Hepatocyte (in vitro differentiated cells): ENCODE data around the gene ITPRIPL1. TPM values are rescaled to one million over a fixed set of nuclear protein-coding genes. Genes with fewer than 3 reads are reported as not detected.

ENCODE experiments used
- DNase-seq: peaks from one replicate; pipeline ENCODE4 v3.0.0-alpha.2; 2016; ENCODE audit warnings: low spot score
- H2AFZ ChIP-seq: fragments of 200-600 bp; sonication (generic); 2 replicates; pipeline ENCODE4 v1.6.0; 2016; ENCODE audit warnings: antibody characterized with exemption, mild to moderate bottlenecking
- H3K27ac ChIP-seq: fragments of 200-600 bp; sonication (generic); 2 replicates; pipeline ENCODE4 v1.5.1; 2016; ENCODE audit warnings: mild to moderate bottlenecking
- H3K27me3 ChIP-seq: fragments of 200-600 bp; sonication (generic); 2 replicates; pipeline ENCODE4 v1.6.1; 2016
- H3K36me3 ChIP-seq: fragments of 200-600 bp; sonication (generic); replicated peaks from 2 replicates; pipeline ENCODE4 v1.5.1; 2016; ENCODE audit warnings: low read depth; ENCODE audit not compliant: insufficient read depth
- H3K4me1 ChIP-seq: fragments of 200-600 bp; sonication (generic); 2 replicates; pipeline ENCODE4 v1.5.1; 2016; ENCODE audit warnings: mild to moderate bottlenecking, moderate library complexity; ENCODE audit not compliant: insufficient read depth
- H3K4me2 ChIP-seq: fragments of 200-600 bp; sonication (generic); 2 replicates; pipeline ENCODE4 v1.6.0; 2016
- H3K4me3 ChIP-seq: fragments of 200-600 bp; sonication (generic); 2 replicates; pipeline ENCODE4 v1.5.1; 2016; ENCODE audit warnings: mild to moderate bottlenecking
- H3K79me2 ChIP-seq: fragments of 200-600 bp; sonication (generic); 2 replicates; pipeline ENCODE4 v1.6.0; 2017; ENCODE audit warnings: mild to moderate bottlenecking
- H3K9me2 ChIP-seq: fragments of 200-600 bp; sonication (generic); replicated peaks from 2 replicates; pipeline ENCODE4 v1.6.0; 2017; ENCODE audit warnings: mild to moderate bottlenecking; ENCODE audit not compliant: insufficient read depth
- H3K9me3 ChIP-seq: fragments of 200-600 bp; sonication (generic); 2 replicates; pipeline ENCODE4 v1.5.1; 2016; ENCODE audit warnings: low read depth, mild to moderate bottlenecking
- H4K20me1 ChIP-seq: fragments of 200-600 bp; sonication (generic); 2 replicates; pipeline ENCODE4 v1.6.0; 2016; ENCODE audit warnings: mild to moderate bottlenecking; ENCODE audit not compliant: insufficient read depth, poor library complexity, severe bottlenecking
- CTCF ChIP-seq: fragments of 200-600 bp; sonication (generic); IDR thresholded peaks from 2 replicates; pipeline ENCODE4 v1.5.1; 2016; ENCODE audit warnings: antibody characterized with exemption, mild to moderate bottlenecking; ENCODE audit not compliant: poor library complexity
- EZH2 ChIP-seq: fragments of 200-600 bp; sonication (generic); IDR thresholded peaks from 2 replicates; pipeline ENCODE4 v1.6.1; 2016; ENCODE audit warnings: antibody characterized with exemption, mild to moderate bottlenecking, borderline replicate concordance
- EZH2phosphoT487 ChIP-seq: fragments of 200-600 bp; sonication (generic); IDR thresholded peaks from one replicate; pipeline ENCODE4 v1.6.1; 2018; ENCODE audit warnings: antibody characterized with exemption, mild to moderate bottlenecking, low read depth, moderate library complexity; ENCODE audit not compliant: unreplicated experiment, severe bottlenecking
- WGBS: methylation state at CpG from one replicate; pipeline ENCODE4 v1.1.6; 2016; ENCODE audit warnings: low lambda C conversion rate; ENCODE audit errors: missing lambda C conversion rate; 5-methylcytosine and 5-hydroxymethylcytosine counted together
- polyA plus RNA-seq: library from polyadenylated mRNA; unstranded; fragments of >200 nt; fragmentation: Nextera tagmentation; extraction: Ambion mirVana; gene quantifications from 2 replicates; pipeline ENCODE4 v1.2.1, GENCODE V29; 2016
- total RNA-seq: library from RNA; depleted of rRNA; stranded (reverse); fragments of >200 nt; gene quantifications from 2 replicates; pipeline ENCODE4 v1.2.3, GENCODE V29; 2014

The ITPRIPL1 gene
- total and polyA plus RNA-seq, 2 experiments from 2014 or later, result 1.9 to 2.0 TPM

DNA sequence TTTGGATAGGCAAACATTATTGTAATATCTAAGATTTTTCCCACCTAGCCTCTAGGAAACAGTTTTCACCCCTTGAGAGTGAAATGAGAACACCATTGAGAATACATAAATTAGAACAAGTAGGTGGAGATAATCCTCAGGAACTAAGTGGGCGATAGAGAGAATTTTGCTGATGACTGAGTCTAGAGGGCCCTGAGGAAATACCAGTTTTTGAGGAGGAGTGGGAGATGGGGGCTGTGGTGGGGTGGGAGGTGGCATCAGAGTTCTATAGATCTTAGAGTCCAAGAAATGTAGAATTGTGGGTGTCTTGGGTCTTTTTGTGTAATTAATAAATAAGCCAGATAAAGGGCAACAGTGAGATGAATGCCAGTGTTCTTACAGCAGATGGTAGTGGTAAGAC lies 22.3 kb downstream of the ITPRIPL1 start:
- Histone ChIP-seq H3K9me2 (no peaks in the 10 kb centered on the region), H3K4me1 (peaks cover 2% of the 10 kb centered on the region), H3K27ac (no peak overlapping the region), H3K9me3 (no peaks in the 10 kb centered on the region), H3K4me3 (no peak overlapping the region), H3K27me3 (no peaks in the 10 kb centered on the region), H3K4me2 (no peak overlapping the region), H2AFZ (no peak overlapping the region), H4K20me1 (no peaks in the 10 kb centered on the region), H3K79me2 (no peaks in the 10 kb centered on the region), H3K36me3 (no peaks in the 10 kb centered on the region)
- DNase-seq, result no peak
- no peak for TF ChIP-seq CTCF
- no peak for TF ChIP-seq EZH2
- WGBS, result 100% methylated on average over 1 of the region's 1 CpG

GRCh38 chr2:96353032-96353561 lies 28.0 kb downstream of the ITPRIPL1 start:
- no peak overlapping the region for H3K4me2 ChIP-seq
- H4K20me1 ChIP-seq, result no peaks in the 10 kb centered on the region
- H2AFZ ChIP-seq, result no peak overlapping the region
- no peak for TF ChIP-seq EZH2phosphoT487
- no peak for TF ChIP-seq EZH2
- no peak for TF ChIP-seq CTCF
- WGBS, result 95% methylated on average over 9 of the region's 9 CpGs
- no peak overlapping the region for H3K27ac ChIP-seq
- H3K79me2 ChIP-seq, result no peaks in the 10 kb centered on the region
- H3K4me3 ChIP-seq, result no peak overlapping the region
- H3K9me3 ChIP-seq, result no peaks in the 10 kb centered on the region
- no peaks in the 10 kb centered on the region for H3K4me1 ChIP-seq
- DNase-seq, result no peak
- no peaks in the 10 kb centered on the region for H3K27me3 ChIP-seq
- H3K9me2 ChIP-seq, result no peaks in the 10 kb centered on the region
- H3K36me3 ChIP-seq, result no peaks in the 10 kb centered on the region

- H3K4me1 ChIP-seq, result no peaks in the 10 kb centered on the region
- H3K4me3 ChIP-seq, result no peak overlapping the region
- DNase-seq, result no peak
- H3K27me3 ChIP-seq, result no peaks in the 10 kb centered on the region
- TF ChIP-seq EZH2 (no peak), CTCF (no peak), EZH2phosphoT487 (no peak)
- no peaks in the 10 kb centered on the region for H4K20me1 ChIP-seq
- H3K27ac ChIP-seq, result no peak overlapping the region
- H3K79me2 ChIP-seq, result no peaks in the 10 kb centered on the region
- 93% methylated on average over 4 of the region's 4 CpGs for WGBS
- no peaks in the 10 kb centered on the region for H3K36me3 ChIP-seq
- H3K4me2 ChIP-seq, result no peak overlapping the region
- H2AFZ ChIP-seq, result no peak overlapping the region
- H3K9me2 ChIP-seq, result no peaks in the 10 kb centered on the region
- no peaks in the 10 kb centered on the region for H3K9me3 ChIP-seq
Measured at GRCh38 chr2:96353606-96354101, 28.5 kb downstream of the ITPRIPL1 start.
